ENCODE measurements around the gene RPL29.

RPL29 gene

DNA sequence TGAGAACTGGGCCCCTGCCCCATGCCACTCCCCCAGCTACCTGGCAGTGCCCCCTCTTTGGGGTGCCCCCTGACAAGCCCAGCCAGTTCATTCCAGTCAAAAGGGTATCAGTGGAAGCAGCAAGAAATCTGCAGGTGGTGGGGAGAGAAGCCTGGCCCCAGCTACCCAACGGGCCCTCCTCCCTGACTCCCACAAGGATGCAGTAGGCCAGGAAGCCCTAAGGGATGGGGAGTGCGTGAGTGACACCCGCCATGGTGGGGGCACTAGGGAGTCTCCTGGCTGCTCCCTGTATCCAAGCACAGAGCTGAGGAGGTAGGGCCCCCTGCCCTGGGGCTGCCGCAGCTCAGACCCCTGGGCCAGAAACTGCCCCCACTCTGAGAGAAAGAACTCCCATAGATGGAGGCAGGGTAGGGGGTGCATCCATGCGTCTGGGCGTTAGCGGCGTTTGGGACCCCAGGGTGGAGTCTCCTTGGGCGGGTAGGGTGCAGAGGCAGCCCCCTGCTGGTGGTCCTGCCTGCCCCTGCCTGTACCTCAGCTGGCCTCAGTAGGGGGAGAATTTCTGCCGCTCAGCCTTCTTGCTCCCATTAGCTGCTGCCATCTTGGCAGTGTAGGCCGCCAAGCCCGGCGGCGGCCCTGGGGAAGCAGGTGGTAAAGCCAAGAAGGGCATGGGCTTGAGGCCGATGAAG is 38.0 kb downstream of the RPL29 start:
- Histone ChIP-seq H3K4me3 (ENCODE audit: low read length) (no peak overlapping the region), H3K9ac (ENCODE audit: low read depth, low read length) (no peak overlapping the region), H3K4me1 (ENCODE audit: insufficient read depth, low read length) (no peaks in the 10 kb centered on the region), H3K27ac (ENCODE audit: low read length) (no peak overlapping the region), H3K27me3 (ENCODE audit: insufficient read depth, low read length) (peaks cover 60% of the 10 kb centered on the region), H3K36me3 (ENCODE audit: insufficient read depth, low read depth, low read length) (no peaks in the 10 kb centered on the region), H3K9me3 (ENCODE audit: insufficient read depth, low read depth, low read length) (no peaks in the 10 kb centered on the region)

GRCh38 chr3:51955893-51956770 is 39.6 kb downstream of the RPL29 start:
- no peaks in the 10 kb centered on the region for H3K36me3 ChIP-seq (ENCODE audit: insufficient read depth, low read depth, low read length)
- H3K4me3 ChIP-seq (ENCODE audit: low read length) = peak overlapping the region; percentile 58; the same call in 1 of the 2 replicates
- no peaks in the 10 kb centered on the region for H3K9me3 ChIP-seq (ENCODE audit: insufficient read depth, low read depth, low read length)
- no peaks in the 10 kb centered on the region for H3K4me1 ChIP-seq (ENCODE audit: insufficient read depth, low read length)
- H3K27ac ChIP-seq (ENCODE audit: low read length) = no peak overlapping the region
- H3K9ac ChIP-seq (ENCODE audit: low read depth, low read length) = no peak overlapping the region
- peaks cover 59% of the 10 kb centered on the region for H3K27me3 ChIP-seq (ENCODE audit: insufficient read depth, low read length)

GRCh38 chr3:51955175-51955892 is 40.4 kb downstream of the RPL29 start, which contains the start of gene GPR62:
Gene GPR62 (plus strand): TSS chr3:51955381. CDS start chr3:51955653, 272 bp downstream.
- Histone ChIP-seq H3K27ac (ENCODE audit: low read length) (no peak within 1 kb of the TSS), H3K9ac (ENCODE audit: low read depth, low read length) (no peak within 1 kb of the TSS), H3K27me3 (ENCODE audit: insufficient read depth, low read length) (peaks cover 67% of the 10 kb centered on the region), H3K4me1 (ENCODE audit: insufficient read depth, low read length) (no peaks in the 10 kb centered on the region), H3K4me3 (ENCODE audit: low read length) (peak within 1 kb of the TSS; percentile 58; the same call in 1 of the 2 replicates), H3K9me3 (ENCODE audit: insufficient read depth, low read depth, low read length) (no peaks in the 10 kb centered on the region), H3K36me3 (ENCODE audit: insufficient read depth, low read depth, low read length) (no peaks in the 10 kb centered on the region)

- H3K9ac ChIP-seq (ENCODE audit: low read depth, low read length) = no peak overlapping the region
- no peaks in the 10 kb centered on the region for H3K4me1 ChIP-seq (ENCODE audit: insufficient read depth, low read length)
- no peak overlapping the region for H3K27ac ChIP-seq (ENCODE audit: low read length)
- H3K36me3 ChIP-seq (ENCODE audit: insufficient read depth, low read depth, low read length) = no peaks in the 10 kb centered on the region
- H3K4me3 ChIP-seq (ENCODE audit: low read length) = no peak overlapping the region
- H3K9me3 ChIP-seq (ENCODE audit: insufficient read depth, low read depth, low read length) = no peaks in the 10 kb centered on the region
- peaks cover 73% of the 10 kb centered on the region for H3K27me3 ChIP-seq (ENCODE audit: insufficient read depth, low read length)
Observed at GRCh38 chr3:51954713-51955112, 41.0 kb downstream of the RPL29 start.

GRCh38 chr3:51954105-51954504 is 41.6 kb downstream of the RPL29 start:
- peaks cover 73% of the 10 kb centered on the region for H3K27me3 ChIP-seq (ENCODE audit: insufficient read depth, low read length)

DNA sequence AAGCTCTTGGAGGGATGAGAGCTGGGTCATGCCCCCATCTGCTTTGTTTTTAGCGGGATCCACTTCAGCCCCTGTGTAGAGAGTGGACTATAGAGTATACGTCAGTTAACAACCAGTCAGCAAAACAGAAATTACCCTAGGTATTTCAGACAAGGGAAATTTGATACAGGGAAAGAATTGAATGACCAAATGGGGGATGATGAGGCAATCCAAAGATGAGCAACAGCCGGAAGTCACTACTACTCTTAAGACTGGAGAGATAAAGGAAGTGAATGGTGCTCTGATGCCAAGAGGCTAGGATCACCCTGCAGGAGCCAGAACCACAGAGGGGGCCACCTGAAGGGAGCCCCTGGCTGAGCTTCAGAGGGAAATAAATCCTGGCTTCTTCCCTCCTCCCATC is 42.2 kb downstream of the RPL29 start:
- Histone ChIP-seq H3K36me3 (ENCODE audit: insufficient read depth, low read depth, low read length) (no peaks in the 10 kb centered on the region), H3K27ac (ENCODE audit: low read length) (no peak overlapping the region), H3K9me3 (ENCODE audit: insufficient read depth, low read depth, low read length) (no peaks in the 10 kb centered on the region), H3K4me3 (ENCODE audit: low read length) (no peak overlapping the region), H3K27me3 (ENCODE audit: insufficient read depth, low read length) (peaks cover 79% of the 10 kb centered on the region), H3K9ac (ENCODE audit: low read depth, low read length) (no peak overlapping the region), H3K4me1 (ENCODE audit: insufficient read depth, low read length) (no peaks in the 10 kb centered on the region)

More at GRCh38 chr3:51954105-51954504, 41.6 kb downstream of the RPL29 start:
- Histone ChIP-seq H3K9me3 (ENCODE audit: insufficient read depth, low read depth, low read length) (no peaks in the 10 kb centered on the region), H3K4me3 (ENCODE audit: low read length) (no peak overlapping the region), H3K36me3 (ENCODE audit: insufficient read depth, low read depth, low read length) (no peaks in the 10 kb centered on the region), H3K9ac (ENCODE audit: low read depth, low read length) (no peak overlapping the region), H3K4me1 (ENCODE audit: insufficient read depth, low read length) (no peaks in the 10 kb centered on the region), H3K27ac (ENCODE audit: low read length) (no peak overlapping the region)

- H3K27me3 ChIP-seq (ENCODE audit: insufficient read depth, low read length) = peaks cover 64% of the 10 kb centered on the region
- H3K36me3 ChIP-seq (ENCODE audit: insufficient read depth, low read depth, low read length) = no peaks in the 10 kb centered on the region
- no peak overlapping the region for H3K4me3 ChIP-seq (ENCODE audit: low read length)
- H3K9me3 ChIP-seq (ENCODE audit: insufficient read depth, low read depth, low read length) = no peaks in the 10 kb centered on the region
- no peak overlapping the region for H3K9ac ChIP-seq (ENCODE audit: low read depth, low read length)
- H3K27ac ChIP-seq (ENCODE audit: low read length) = no peak overlapping the region
- H3K4me1 ChIP-seq (ENCODE audit: insufficient read depth, low read length) = no peaks in the 10 kb centered on the region
Observed at GRCh38 chr3:51950899-51951298, 44.8 kb downstream of the RPL29 start.

- no peak overlapping the region for H3K4me3 ChIP-seq (ENCODE audit: low read length)
- no peaks in the 10 kb centered on the region for H3K4me1 ChIP-seq (ENCODE audit: insufficient read depth, low read length)
- no peak overlapping the region for H3K9ac ChIP-seq (ENCODE audit: low read depth, low read length)
- H3K9me3 ChIP-seq (ENCODE audit: insufficient read depth, low read depth, low read length) = no peaks in the 10 kb centered on the region
- no peak overlapping the region for H3K27ac ChIP-seq (ENCODE audit: low read length)
- H3K27me3 ChIP-seq (ENCODE audit: insufficient read depth, low read length) = peaks cover 46% of the 10 kb centered on the region
- H3K36me3 ChIP-seq (ENCODE audit: insufficient read depth, low read depth, low read length) = no peaks in the 10 kb centered on the region
Observed at GRCh38 chr3:51949121-51949520, 46.6 kb downstream of the RPL29 start.

DNA sequence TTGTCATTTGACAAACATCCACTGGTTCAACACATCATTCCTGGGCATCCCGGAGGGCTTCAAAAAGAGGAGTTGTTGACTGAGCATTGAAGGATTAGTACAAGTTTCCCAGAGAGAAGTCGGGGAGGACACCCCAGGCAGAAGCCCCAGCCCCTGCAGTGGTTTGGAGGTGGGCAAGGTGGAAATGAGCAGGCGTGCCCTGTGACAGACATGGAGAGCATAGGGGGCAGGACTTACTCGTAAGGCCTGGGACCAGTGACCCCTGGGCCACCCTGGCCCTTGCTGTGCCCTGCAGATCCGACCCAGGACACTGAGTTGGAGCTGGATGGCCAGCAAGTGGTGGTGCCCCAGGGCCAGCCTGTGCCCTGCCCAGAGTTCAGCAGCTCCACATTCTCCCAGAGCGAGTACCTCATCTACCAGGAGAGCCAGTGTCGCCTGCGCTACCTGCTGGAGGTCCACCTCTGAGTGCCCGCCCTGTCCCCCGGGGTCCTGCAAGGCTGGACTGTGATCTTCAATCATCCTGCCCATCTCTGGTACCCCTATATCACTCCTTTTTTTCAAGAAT is 47.6 kb downstream of the RPL29 start:
- Histone ChIP-seq H3K9me3 (ENCODE audit: insufficient read depth, low read depth, low read length) (no peaks in the 10 kb centered on the region), H3K36me3 (ENCODE audit: insufficient read depth, low read depth, low read length) (no peaks in the 10 kb centered on the region), H3K9ac (ENCODE audit: low read depth, low read length) (no peak overlapping the region), H3K27me3 (ENCODE audit: insufficient read depth, low read length) (peaks cover 37% of the 10 kb centered on the region), H3K4me1 (ENCODE audit: insufficient read depth, low read length) (no peaks in the 10 kb centered on the region), H3K4me3 (ENCODE audit: low read length) (no peak overlapping the region), H3K27ac (ENCODE audit: low read length) (no peak overlapping the region)

GRCh38 chr3:51947215-51947900 is 48.3 kb downstream of the RPL29 start:
- no peak overlapping the region for H3K4me3 ChIP-seq (ENCODE audit: low read length)
- no peaks in the 10 kb centered on the region for H3K36me3 ChIP-seq (ENCODE audit: insufficient read depth, low read depth, low read length)
- no peaks in the 10 kb centered on the region for H3K4me1 ChIP-seq (ENCODE audit: insufficient read depth, low read length)
- H3K27me3 ChIP-seq (ENCODE audit: insufficient read depth, low read length) = peaks cover 40% of the 10 kb centered on the region
- H3K9me3 ChIP-seq (ENCODE audit: insufficient read depth, low read depth, low read length) = no peaks in the 10 kb centered on the region
- H3K27ac ChIP-seq (ENCODE audit: low read length) = no peak overlapping the region
- no peak overlapping the region for H3K9ac ChIP-seq (ENCODE audit: low read depth, low read length)

DNA sequence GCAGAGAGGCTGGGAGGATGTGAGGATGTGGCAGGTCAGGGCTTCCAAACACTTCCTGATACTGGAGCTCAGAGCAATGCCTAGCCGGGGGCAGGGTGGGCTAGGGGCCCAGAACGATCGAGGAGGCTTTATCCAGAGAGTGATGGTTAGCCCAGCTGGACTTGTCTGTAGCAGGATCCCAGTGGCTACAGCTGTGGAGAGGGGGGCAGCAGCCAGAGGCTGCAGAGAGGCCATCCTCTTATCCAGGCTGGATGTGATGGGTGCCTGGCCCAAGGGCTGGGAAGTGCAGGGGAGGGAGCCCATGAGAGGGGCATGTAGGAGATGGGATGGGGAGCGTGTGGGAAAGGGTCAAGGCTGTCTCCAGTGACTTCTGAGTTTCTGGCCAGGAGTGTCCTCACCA is 48.9 kb downstream of the RPL29 start:
- Histone ChIP-seq H3K36me3 (ENCODE audit: insufficient read depth, low read depth, low read length) (no peaks in the 10 kb centered on the region), H3K4me1 (ENCODE audit: insufficient read depth, low read length) (no peaks in the 10 kb centered on the region), H3K27me3 (ENCODE audit: insufficient read depth, low read length) (peaks cover 35% of the 10 kb centered on the region), H3K9me3 (ENCODE audit: insufficient read depth, low read depth, low read length) (no peaks in the 10 kb centered on the region), H3K4me3 (ENCODE audit: low read length) (no peak overlapping the region), H3K27ac (ENCODE audit: low read length) (no peak overlapping the region), H3K9ac (ENCODE audit: low read depth, low read length) (no peak overlapping the region)

Measured in iPS-20b (cell line).